NCI-H187 (cell line): ENCODE measurements around the gene KAZN.

ENCODE experiments used
- DNase-seq, 2 experiments: peaks; one replicate each; lab custom pipeline; 2025; lab: John Stamatoyannopoulos, UW

KAZN gene

GRCh38 chr1:14794136-14794768 is 195.8 kb downstream of the KAZN start:
- DNase-seq, result no peak

DNA sequence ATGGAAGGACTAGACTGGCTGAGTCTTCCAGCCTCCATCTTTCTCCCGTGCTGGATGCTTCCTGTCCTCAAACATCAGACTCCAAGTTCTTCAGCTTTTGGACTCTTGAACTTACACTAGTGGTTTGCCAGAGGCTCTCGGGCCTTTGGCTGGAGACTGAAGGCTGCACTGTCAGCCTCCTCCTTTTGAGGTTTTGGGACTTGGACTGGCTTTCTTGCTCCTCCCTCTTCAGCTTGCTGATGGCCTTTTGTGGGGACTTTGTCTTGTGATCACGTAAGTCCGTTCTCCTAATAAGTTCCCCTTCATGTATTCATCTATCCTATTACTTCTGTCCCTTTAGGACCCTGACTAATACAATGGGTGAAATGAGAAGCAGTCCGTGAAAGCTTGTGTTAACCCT is 196.4 kb downstream of the KAZN start:
- DNase-seq, result no peak

GRCh38 chr1:14795589-14795988 is 197.1 kb downstream of the KAZN start:
- no peak for DNase-seq

- DNase-seq, result no peak
Measured at GRCh38 chr1:14800014-14800413, 201.5 kb downstream of the KAZN start.

GRCh38 chr1:14800500-14801076 is 202.1 kb downstream of the KAZN start:
- DNase-seq, result no peak

- DNase-seq, result no peak
Measured at GRCh38 chr1:14803002-14803789, 204.7 kb downstream of the KAZN start.

DNA sequence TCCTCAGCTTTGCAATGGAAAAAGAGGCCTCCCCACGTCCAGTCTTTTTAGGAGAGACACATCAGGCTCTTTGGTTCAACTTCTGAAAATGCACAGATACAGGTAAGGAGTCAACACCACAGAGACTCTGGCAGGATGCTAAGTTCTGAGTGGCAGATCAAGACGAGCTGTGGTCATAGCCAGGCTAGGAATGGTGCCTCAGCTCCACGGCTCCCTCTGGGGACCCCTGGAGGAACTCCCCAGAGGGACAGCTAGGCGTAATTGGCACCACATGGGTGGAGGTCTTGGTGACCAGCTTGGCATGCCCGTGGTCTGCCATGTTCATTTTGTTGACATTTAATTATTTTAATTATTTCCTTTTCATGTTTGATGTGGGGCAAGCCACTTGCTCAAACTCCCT is 206.1 kb downstream of the KAZN start:
- no peak for DNase-seq

DNA sequence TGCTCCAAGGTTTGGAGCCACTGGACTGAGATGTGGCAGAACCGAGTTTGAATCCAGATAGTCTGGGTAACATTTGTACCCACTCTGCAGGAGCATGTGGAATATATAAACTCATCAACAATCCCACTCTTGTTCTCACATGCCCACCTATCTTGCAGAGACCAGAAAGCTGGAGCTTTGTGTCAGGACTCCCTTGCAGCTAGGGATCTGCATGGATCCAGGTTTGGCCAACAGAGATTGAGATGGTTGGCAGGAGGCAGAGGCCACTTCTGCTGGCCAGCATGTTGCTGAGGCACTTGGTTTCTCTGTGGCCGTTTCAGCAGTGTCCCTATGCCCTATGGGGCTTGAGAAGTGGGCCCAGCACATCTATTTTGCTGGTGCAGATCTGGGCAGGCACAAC is 208.3 kb downstream of the KAZN start:
- no peak for DNase-seq

GRCh38 chr1:14808768-14809167 is 210.3 kb downstream of the KAZN start:
- DNase-seq, result no peak

GRCh38 chr1:14809191-14809981 is 210.9 kb downstream of the KAZN start:
- no peak for DNase-seq

GRCh38 chr1:14810595-14811361 is 212.3 kb downstream of the KAZN start:
- DNase-seq, result no peak

DNA sequence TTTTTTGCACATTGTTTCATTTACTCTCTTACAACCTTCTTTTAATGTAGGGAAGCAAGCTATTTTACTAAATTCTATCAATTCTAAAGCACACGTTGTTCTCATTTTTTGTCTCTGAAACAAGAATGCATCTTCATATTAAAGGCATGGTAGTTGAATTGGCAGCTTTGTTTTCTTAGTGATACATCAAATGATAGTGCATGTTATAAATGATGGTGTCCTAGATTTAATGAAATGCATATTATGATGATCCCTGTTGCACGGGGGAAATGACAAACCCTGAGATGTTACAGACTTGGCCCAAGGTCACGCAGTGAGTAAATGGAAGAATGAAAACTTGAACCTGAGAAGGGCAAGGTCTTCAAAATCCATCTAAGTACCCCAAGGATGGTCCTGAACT is 213.1 kb downstream of the KAZN start:
- no peak for DNase-seq

DNA sequence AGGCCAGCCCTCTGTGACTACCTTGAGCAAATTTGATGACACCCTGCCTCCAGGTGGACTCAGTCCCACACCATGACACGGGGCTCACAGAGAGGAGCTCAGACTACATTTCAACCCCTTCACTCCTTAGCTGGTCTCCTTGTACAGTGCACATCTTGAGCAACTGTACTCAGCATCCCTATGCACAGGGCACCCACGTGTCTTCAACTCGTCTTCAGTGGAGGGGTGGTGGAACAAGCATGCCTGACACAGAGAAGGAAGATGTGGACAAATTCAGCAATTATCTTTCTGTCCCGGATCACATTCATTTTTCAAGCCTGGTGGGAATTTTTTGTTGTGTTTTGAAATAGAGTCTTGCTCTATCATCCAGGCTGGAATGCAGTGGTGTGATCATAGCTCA is 213.7 kb downstream of the KAZN start:
- DNase-seq, result no peak

GRCh38 chr1:14815175-14815877 is 216.8 kb downstream of the KAZN start:
- no peak for DNase-seq

DNA sequence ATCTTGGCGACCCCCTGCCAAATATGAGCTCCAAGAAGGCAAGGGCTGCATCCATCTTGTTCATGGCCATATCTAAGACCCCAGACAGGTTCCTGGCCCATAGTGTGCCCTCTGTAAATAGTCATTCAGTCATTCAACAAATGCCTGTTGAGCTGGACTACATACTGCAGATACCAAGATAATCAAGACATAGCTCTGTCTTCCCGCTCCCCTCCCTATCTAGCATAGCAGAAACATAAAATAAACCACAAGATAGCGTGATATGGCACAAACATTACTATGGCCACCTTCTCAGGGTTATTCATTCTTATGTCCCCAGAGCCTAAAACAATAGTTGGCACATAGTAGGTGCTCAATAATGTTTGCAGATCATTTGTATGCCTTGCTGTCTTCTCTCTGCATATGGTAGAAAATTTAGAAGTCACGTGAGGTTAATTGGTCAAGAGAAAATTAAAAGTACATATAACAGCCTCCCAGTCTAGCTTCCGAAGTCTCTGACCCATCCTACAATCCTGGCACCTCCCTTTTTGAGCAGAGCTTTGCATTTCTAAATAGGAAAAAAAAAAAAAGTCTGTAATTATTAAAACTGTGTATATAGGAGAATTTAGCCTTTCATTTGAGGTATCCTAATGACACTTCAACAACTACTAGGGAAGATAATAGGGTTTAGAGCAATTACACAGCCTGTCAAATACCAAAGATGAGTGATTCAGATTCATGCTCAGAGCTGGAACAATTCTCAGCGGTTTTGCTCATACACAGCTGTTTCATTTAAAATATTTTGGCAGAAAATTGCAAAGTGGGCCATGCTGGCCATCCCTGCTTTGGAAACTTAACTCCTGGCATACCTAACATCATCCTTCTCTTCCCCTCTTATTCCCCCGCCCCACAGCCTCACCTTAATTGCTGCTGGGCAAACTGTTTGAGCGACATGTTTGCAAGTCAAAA is 219.0 kb downstream of the KAZN start:
- no peak for DNase-seq

DNA sequence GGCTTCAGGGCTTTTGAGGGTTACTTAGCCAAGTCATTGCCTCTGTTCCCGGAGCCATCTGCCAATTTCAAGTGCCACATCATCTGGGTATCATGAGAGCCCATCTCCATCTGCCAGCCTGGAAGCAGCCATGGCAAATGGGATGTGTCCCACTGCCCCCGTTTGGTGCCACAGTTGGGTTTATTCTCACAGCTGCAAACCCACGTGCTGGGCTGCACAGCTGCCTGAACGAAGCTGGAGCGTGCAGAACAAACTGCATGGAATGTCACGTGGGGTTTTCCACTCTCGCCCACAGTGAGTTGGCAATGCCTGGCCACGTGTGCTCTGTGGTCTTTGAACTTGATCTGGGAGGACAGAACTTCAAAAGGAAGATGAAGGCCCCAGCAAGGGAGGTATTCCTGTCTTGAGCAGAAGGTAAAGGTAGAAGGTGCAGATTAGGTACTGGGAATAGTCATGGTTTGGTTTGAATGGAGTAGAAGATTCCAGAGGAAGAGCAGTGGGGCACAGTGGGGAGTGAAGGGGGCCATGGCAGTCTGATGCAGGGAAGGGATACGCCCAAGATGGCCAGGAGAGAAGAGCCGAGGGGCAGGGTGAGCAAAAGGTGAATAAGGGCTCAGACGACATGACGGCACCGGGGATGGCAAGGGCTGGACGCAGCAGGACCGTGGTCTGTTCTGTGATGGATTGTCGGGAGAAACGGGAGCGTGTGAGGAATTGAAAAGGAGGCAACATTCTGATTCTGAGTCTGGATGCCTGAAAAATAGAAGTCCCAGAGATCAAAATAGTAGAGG is 222.0 kb downstream of the KAZN start:
- DNase-seq, result no peak

DNA sequence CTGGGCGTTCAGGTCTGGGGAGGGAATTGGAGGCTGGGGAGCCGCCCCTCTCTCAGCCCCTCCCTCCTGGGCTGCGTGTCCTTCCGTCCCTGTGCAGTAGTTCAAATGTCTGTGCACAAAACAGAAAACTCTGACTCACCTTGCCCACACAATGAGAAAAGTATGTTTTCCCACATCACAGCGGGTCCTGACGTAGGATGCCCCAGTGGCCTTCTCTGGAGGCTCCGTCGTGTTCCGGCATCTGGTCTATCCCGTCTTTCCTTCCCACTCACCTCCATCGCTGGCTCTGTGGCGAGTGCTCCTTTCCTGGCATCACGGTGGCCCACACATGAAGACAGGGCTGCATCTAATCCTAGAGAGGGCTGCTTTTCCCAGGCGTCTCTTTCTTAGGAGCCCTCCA is 224.0 kb downstream of the KAZN start:
- DNase-seq, result no peak

DNA sequence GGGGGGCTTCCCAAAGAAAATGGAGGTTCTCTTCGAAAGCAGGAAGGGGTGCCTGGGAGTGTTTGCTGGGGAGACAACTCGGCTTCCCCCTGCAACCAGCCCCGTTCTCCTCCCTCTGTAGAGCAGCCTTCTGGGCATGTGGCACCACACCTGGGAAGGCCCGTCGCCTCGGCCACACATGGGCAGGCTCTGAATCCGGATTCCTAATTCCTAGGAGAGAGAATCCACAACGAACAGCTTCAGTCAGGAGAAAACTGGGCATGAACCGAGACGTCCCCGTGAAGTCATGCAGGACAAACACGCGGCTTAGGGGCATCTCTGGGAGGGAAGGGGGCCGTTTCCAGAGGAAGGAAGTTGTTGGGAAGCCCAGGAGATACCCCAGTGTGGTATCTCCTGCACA is 224.5 kb downstream of the KAZN start:
- no peak for DNase-seq

DNA sequence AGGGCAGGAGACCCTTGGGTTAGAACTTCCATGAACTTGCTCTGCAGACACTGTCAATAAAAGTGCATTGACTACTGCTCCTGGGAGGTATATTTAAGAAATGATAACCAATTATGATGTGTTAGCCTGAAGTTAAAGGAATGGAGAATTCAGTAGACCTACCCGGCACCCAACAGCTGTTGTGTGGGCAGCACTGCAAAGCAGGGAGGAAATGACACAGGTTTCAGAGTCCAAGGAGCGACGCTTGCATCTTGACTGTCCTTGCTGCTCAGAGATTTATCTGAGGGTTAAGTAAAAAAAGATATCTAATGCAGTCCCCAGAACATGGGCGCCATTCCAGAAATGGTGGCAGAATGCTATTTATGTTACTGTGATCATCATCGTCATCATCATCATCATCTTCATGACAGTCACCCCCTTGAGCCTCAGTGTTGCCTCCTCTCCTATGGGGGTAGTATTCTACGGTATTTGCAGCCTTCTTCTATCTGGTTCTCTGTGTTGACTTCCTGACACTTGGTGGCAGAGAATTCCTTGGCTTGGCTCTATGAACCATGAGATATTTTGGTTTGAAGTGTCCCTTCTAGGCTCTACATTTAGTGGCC is 225.9 kb downstream of the KAZN start:
- DNase-seq, result no peak
